ENCODE results near the gene EPB41L2. TPM values are rescaled to one million over a fixed set of nuclear protein-coding genes. Genes with fewer than 3 reads are reported as not detected.
A peak's percentile ranks its signal among the peaks of the same experiment; 100 is the strongest.
"Not testable (repeated sequence)": the region's sequence is repeated elsewhere in the genome, so short reads cannot be mapped to it uniquely, and the experiment has no call there.

EPB41L2 gene
- 10 to 100 TPM; 30.4 to 37.8 TPM for total RNA-seq

- no peaks in the 10 kb centered on the region for H3K9me3 Mint-ChIP-seq
- peaks cover 27% of the 10 kb centered on the region for H3K4me1 Mint-ChIP-seq (ENCODE audit: low read depth)
- H3K4me3 Mint-ChIP-seq = peak within 1 kb of the TSS; percentile 80
- no peaks in the 10 kb centered on the region for H3K27me3 Mint-ChIP-seq
- POLR2A ChIA-PET = interaction anchor here (0.5 kb wide), 1 partner anchor 127 kb away, joined by 3 read pairs; no protein-coding TSS in a partner anchor
- no peaks in the 10 kb centered on the region for H3K36me3 Mint-ChIP-seq
- H3K27ac Mint-ChIP-seq = no peak within 1 kb of the TSS
- DNase-seq = peak; percentile 85
- CTCF ChIA-PET = no interaction called here
- intact Hi-C loops (cut with micrococcal nuclease) = loop anchor here (1.0 to 10.0 kb wide), 5 partner anchors 72 to 1752 kb away; partner anchors contain the start of genes AKAP7, MED23 and RPS12
Measured at GRCh38 chr6:131063028-131063763, at the start of gene EPB41L2. TSS of gene EPB41L2 (minus strand) at chr6:131063245. CDS start at chr6:130956485, 106,760 bp downstream.

DNA sequence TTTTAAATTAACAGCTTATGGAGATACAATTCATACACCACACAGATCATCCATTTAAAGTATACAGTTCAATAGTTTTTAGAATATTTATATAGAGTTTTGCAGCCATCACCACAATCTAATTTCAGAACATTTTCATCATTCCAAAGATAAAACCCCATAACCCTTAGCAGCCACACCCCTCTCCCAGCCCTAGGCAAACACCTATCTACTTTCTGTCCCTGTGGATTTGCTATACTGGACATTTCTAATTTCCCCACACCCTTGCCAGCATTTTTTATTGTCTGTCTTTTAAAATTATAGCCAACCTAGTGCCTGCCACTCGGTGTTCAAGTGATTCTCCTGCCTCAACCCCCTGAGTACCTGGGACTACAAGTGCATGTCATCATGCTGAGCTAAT, 49.2 kb upstream of the EPB41L2 start:
- intact Hi-C loops (cut with micrococcal nuclease) = no loop called here
- Mint-ChIP-seq H3K4me3 (no peak overlapping the region), H3K36me3 (no peaks in the 10 kb centered on the region), H3K4me1 (ENCODE audit: low read depth) (no peaks in the 10 kb centered on the region), H3K27me3 (peaks cover 4% of the 10 kb centered on the region), H3K9me3 (no peaks in the 10 kb centered on the region), H3K27ac (no peak overlapping the region)
- POLR2A ChIA-PET = no interaction called here
- DNase-seq = no peak
- CTCF ChIA-PET = interaction anchor here (10.1 kb wide), 1 partner anchor 227 kb away, joined by 172 read pairs; no protein-coding TSS in a partner anchor

DNA sequence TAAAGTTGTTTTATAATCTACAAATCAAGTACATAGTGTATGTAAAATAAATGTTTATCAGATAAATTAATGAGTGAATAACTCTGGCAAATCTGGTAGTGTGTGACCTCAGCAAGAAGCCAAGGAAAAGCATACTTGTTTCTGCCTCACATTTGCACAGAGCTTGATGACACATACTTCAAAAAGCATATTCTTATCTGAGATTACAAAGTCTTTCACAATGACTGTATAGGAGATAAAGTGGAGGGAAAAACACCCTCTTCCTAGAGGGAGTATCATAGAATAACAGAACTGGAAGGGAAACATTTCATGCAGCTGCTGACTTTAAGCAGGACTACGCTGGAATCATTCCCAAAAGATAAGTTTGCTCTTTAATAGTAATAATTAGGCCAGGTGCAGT, 44.1 kb upstream of the EPB41L2 start:
- ChIA-PET POLR2A (no interaction called here), CTCF (interaction anchor here (1.4 to 1.9 kb wide), 2 partner anchors 10 to 222 kb away, joined by 5 to 6 read pairs; no protein-coding TSS in a partner anchor)
- intact Hi-C loops (cut with micrococcal nuclease) = no loop called here
- H3K4me3 Mint-ChIP-seq = no peak overlapping the region
- no peak for DNase-seq
- H3K4me1 Mint-ChIP-seq (ENCODE audit: low read depth) = no peaks in the 10 kb centered on the region
- no peaks in the 10 kb centered on the region for H3K36me3 Mint-ChIP-seq
- peaks cover 3% of the 10 kb centered on the region for H3K27me3 Mint-ChIP-seq
- H3K9me3 Mint-ChIP-seq = no peaks in the 10 kb centered on the region
- no peak overlapping the region for H3K27ac Mint-ChIP-seq

GRCh38 chr6:131103901-131104300, 40.9 kb upstream of the EPB41L2 start:
- Mint-ChIP-seq H3K4me3 (no peak overlapping the region), H3K36me3 (no peaks in the 10 kb centered on the region), H3K4me1 (ENCODE audit: low read depth) (no peaks in the 10 kb centered on the region), H3K27me3 (no peaks in the 10 kb centered on the region), H3K27ac (no peak overlapping the region), H3K9me3 (peaks cover 3% of the 10 kb centered on the region)
- ChIA-PET POLR2A (no interaction called here), CTCF (interaction anchor here (0.8 kb wide), 1 partner anchor 218 kb away, joined by 3 read pairs; no protein-coding TSS in a partner anchor)
- intact Hi-C loops (cut with micrococcal nuclease) = no loop called here
- DNase-seq = no peak

GRCh38 chr6:131103296-131103695, 40.3 kb upstream of the EPB41L2 start:
- intact Hi-C loops (cut with micrococcal nuclease) = no loop called here
- no peak for DNase-seq
- Mint-ChIP-seq H3K27me3 (no peaks in the 10 kb centered on the region), H3K36me3 (no peaks in the 10 kb centered on the region), H3K27ac (no peak overlapping the region), H3K9me3 (peaks cover 3% of the 10 kb centered on the region), H3K4me3 (no peak overlapping the region), H3K4me1 (ENCODE audit: low read depth) (no peaks in the 10 kb centered on the region)
- POLR2A ChIA-PET = no interaction called here
- CTCF ChIA-PET = no interaction called here

GRCh38 chr6:131101911-131102680, 39.1 kb upstream of the EPB41L2 start:
- ChIA-PET CTCF (no interaction called here), POLR2A (no interaction called here)
- DNase-seq = no peak
- Mint-ChIP-seq H3K27me3 (no peaks in the 10 kb centered on the region), H3K36me3 (no peaks in the 10 kb centered on the region), H3K4me1 (ENCODE audit: low read depth) (no peaks in the 10 kb centered on the region), H3K4me3 (no peak overlapping the region), H3K27ac (no peak overlapping the region), H3K9me3 (peaks cover 3% of the 10 kb centered on the region)
- intact Hi-C loops (cut with micrococcal nuclease) = no loop called here

- POLR2A ChIA-PET = no interaction called here
- DNase-seq = no peak
- Mint-ChIP-seq H3K9me3 (peaks cover 6% of the 10 kb centered on the region), H3K36me3 (no peaks in the 10 kb centered on the region), H3K4me3 (no peak overlapping the region), H3K4me1 (ENCODE audit: low read depth) (no peaks in the 10 kb centered on the region), H3K27me3 (no peaks in the 10 kb centered on the region), H3K27ac (no peak overlapping the region)
- CTCF ChIA-PET = no interaction called here
- intact Hi-C loops (cut with micrococcal nuclease) = no loop called here
Measured at GRCh38 chr6:131096786-131097185, 33.7 kb upstream of the EPB41L2 start.

GRCh38 chr6:131093334-131093733, 30.3 kb upstream of the EPB41L2 start:
- H3K27ac Mint-ChIP-seq = no peak overlapping the region
- no peaks in the 10 kb centered on the region for H3K27me3 Mint-ChIP-seq
- peaks cover 1% of the 10 kb centered on the region for H3K36me3 Mint-ChIP-seq
- peaks cover 7% of the 10 kb centered on the region for H3K9me3 Mint-ChIP-seq
- H3K4me3 Mint-ChIP-seq = no peak overlapping the region
- POLR2A ChIA-PET = no interaction called here
- no peak for DNase-seq
- CTCF ChIA-PET = no interaction called here
- intact Hi-C loops (cut with micrococcal nuclease) = no loop called here
- H3K4me1 Mint-ChIP-seq (ENCODE audit: low read depth) = no peaks in the 10 kb centered on the region

DNA sequence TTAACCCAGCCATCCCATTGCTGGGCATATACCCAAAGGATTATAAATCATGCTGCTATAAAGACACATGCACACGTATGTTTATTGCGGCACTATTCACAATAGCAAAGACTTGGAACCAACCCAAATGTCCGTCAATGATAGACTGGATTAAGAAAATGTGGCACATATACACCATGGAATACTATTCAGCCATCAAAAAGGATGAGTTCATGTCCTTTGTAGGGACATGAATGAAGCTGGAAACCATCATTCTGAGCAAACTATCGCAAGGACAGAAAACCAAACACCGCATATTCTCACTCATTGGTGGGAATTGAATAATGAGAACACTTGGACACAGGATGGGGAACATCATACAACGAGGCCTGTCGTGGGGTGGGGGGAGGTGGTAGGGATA, 28.9 kb upstream of the EPB41L2 start:
- POLR2A ChIA-PET; H3K27ac Mint-ChIP-seq; H3K9me3 Mint-ChIP-seq; H3K4me1 Mint-ChIP-seq (ENCODE audit: low read depth); CTCF ChIA-PET; DNase-seq; H3K36me3 Mint-ChIP-seq; intact Hi-C loops (cut with micrococcal nuclease); H3K4me3 Mint-ChIP-seq; H3K27me3 Mint-ChIP-seq: not testable (repeated sequence)

- peaks cover 12% of the 10 kb centered on the region for H3K9me3 Mint-ChIP-seq
- intact Hi-C loops (cut with micrococcal nuclease); H3K4me3 Mint-ChIP-seq; H3K27me3 Mint-ChIP-seq; H3K27ac Mint-ChIP-seq; H3K4me1 Mint-ChIP-seq (ENCODE audit: low read depth); CTCF ChIA-PET; POLR2A ChIA-PET; DNase-seq; H3K36me3 Mint-ChIP-seq: not testable (repeated sequence)
Measured at GRCh38 chr6:131090339-131090738, 27.3 kb upstream of the EPB41L2 start.

DNA sequence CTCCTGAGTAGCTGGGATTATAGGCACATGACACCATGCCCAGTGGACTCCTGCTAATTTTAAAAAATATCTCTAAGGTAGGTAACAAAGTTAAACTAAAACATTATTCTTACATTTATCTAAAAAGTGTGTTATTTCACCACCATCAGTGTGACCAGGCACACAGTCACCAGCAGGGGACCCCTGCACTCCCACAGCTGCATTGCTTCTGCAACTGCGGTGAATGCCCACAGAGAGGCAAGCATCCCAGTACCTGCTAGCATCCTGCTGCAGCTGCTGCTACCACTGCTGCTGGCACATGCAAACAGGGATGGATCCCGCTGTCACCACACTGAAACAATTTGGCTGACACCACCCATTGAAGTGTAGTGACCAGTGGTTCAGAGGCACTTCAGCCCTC, 21.9 kb upstream of the EPB41L2 start:
- ChIA-PET POLR2A (no interaction called here), CTCF (interaction anchor here (1.0 to 1.8 kb wide), 2 partner anchors 24 to 32 kb away, joined by 3 to 4 read pairs; no protein-coding TSS in a partner anchor)
- intact Hi-C loops (cut with micrococcal nuclease) = no loop called here
- Mint-ChIP-seq H3K4me1 (ENCODE audit: low read depth) (no peaks in the 10 kb centered on the region), H3K27me3 (peaks cover 2% of the 10 kb centered on the region), H3K4me3 (no peak overlapping the region), H3K27ac (no peak overlapping the region), H3K9me3 (peaks cover 7% of the 10 kb centered on the region), H3K36me3 (peaks cover 4% of the 10 kb centered on the region)
- DNase-seq = no peak

GRCh38 chr6:131083687-131084086, 20.6 kb upstream of the EPB41L2 start:
- POLR2A ChIA-PET = no interaction called here
- no peaks in the 10 kb centered on the region for H3K4me1 Mint-ChIP-seq (ENCODE audit: low read depth)
- H3K4me3 Mint-ChIP-seq = no peak overlapping the region
- intact Hi-C loops (cut with micrococcal nuclease) = no loop called here
- CTCF ChIA-PET = interaction anchor here (0.7 kb wide), 1 partner anchor 199 kb away, joined by 3 read pairs; no protein-coding TSS in a partner anchor
- H3K9me3 Mint-ChIP-seq = peaks cover 5% of the 10 kb centered on the region
- H3K27ac Mint-ChIP-seq = no peak overlapping the region
- peaks cover 2% of the 10 kb centered on the region for H3K27me3 Mint-ChIP-seq
- DNase-seq = no peak
- peaks cover 3% of the 10 kb centered on the region for H3K36me3 Mint-ChIP-seq
